ENCODE measurements around the gene SLC38A7.

- TF ChIP-seq, protein P1, sequence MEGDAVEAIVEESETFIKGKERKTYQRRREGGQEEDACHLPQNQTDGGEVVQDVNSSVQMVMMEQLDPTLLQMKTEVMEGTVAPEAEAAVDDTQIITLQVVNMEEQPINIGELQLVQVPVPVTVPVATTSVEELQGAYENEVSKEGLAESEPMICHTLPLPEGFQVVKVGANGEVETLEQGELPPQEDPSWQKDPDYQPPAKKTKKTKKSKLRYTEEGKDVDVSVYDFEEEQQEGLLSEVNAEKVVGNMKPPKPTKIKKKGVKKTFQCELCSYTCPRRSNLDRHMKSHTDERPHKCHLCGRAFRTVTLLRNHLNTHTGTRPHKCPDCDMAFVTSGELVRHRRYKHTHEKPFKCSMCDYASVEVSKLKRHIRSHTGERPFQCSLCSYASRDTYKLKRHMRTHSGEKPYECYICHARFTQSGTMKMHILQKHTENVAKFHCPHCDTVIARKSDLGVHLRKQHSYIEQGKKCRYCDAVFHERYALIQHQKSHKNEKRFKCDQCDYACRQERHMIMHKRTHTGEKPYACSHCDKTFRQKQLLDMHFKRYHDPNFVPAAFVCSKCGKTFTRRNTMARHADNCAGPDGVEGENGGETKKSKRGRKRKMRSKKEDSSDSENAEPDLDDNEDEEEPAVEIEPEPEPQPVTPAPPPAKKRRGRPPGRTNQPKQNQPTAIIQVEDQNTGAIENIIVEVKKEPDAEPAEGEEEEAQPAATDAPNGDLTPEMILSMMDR (IDR thresholded peaks at IDR 0.05; ENCODE audit: low read depth, low read length, poor library complexity, severe bottlenecking) = no peak
- TF ChIP-seq EZH2phosphoT487 (IDR thresholded peaks at IDR 0.05; ENCODE audit: borderline replicate concordance, low read length) = no peak
These were observed 32.6 kb downstream of the SLC38A7 start for GRCh38 chr16:58651965-58652348.
